Activated T-cell treated with anti-CD3 and anti-CD28 coated beads for 4 hours (primary cell): ENCODE results near the gene RRAS.

Source experiments
- DNase-seq: peaks from one replicate; pipeline ENCODE4 v3.0.0-alpha.2; 2020

RRAS gene

GRCh38 chr19:49640113-49640898 is at the start of gene RRAS:
RRAS (minus strand) TSS chr19:49640143; CDS start chr19:49640098, 45 bp downstream.
- peak; percentile 99 for DNase-seq

- DNase-seq: no peak
Measured at GRCh38 chr19:49689133-49690078, 49.5 kb upstream of the RRAS start, which contains the start of gene ADM5. ADM5 (plus strand) TSS chr19:49689594; CDS start chr19:49689838, 244 bp downstream.

- no peak for DNase-seq
Measured at GRCh38 chr19:49688531-49689132, 48.7 kb upstream of the RRAS start.

- DNase-seq: no peak
Measured at GRCh38 chr19:49687566-49688316, 47.8 kb upstream of the RRAS start.

- DNase-seq: no peak
Measured at GRCh38 chr19:49687150-49687549, 47.2 kb upstream of the RRAS start.

GRCh38 chr19:49686503-49687088 is 46.7 kb upstream of the RRAS start:
- no peak for DNase-seq

- DNase-seq: no peak
Measured at GRCh38 chr19:49685845-49686332, 45.9 kb upstream of the RRAS start.

- no peak for DNase-seq
Measured at GRCh38 chr19:49684983-49685553, 45.1 kb upstream of the RRAS start.

GRCh38 chr19:49684251-49684982 is 44.5 kb upstream of the RRAS start:
- DNase-seq: no peak

- no peak for DNase-seq
Measured at GRCh38 chr19:49683814-49684250, 43.9 kb upstream of the RRAS start.

- no peak for DNase-seq
Measured at GRCh38 chr19:49682274-49682673, 42.3 kb upstream of the RRAS start.

GRCh38 chr19:49681830-49682229 is 41.9 kb upstream of the RRAS start:
- DNase-seq: no peak

- peak; percentile 92 for DNase-seq
Measured at GRCh38 chr19:49680421-49681351, 40.7 kb upstream of the RRAS start.

- DNase-seq: no peak
Measured at GRCh38 chr19:49679771-49680413, 39.9 kb upstream of the RRAS start.

GRCh38 chr19:49678985-49679770 is 39.2 kb upstream of the RRAS start:
- no peak for DNase-seq

GRCh38 chr19:49677901-49678674 is 38.1 kb upstream of the RRAS start:
- DNase-seq: peak; percentile 74

GRCh38 chr19:49677231-49677900 is 37.4 kb upstream of the RRAS start, which contains the start of gene PRMT1:
PRMT1 (plus strand) TSS chr19:49677271; CDS start chr19:49677281, 10 bp downstream.
- peak; percentile 37 for DNase-seq
